SK-N-SH (cell line): ENCODE results near the gene PPP1R37. TPM values are rescaled to one million over a fixed set of nuclear protein-coding genes. Genes with fewer than 3 reads are reported as not detected.

Source experiments
- CTCF ChIA-PET: fragments of 300-600, 350-600 bp; formaldehyde crosslinking; extraction: SDS; loops from one replicate; lab custom pipeline; 2021; lab: Yijun Ruan, JAX
- POLR2A ChIA-PET: fragments of 350-600 bp; sonication (Branson Sonifier 250); formaldehyde crosslinking; extraction: SDS; loops from one replicate; lab custom pipeline; 2020; ENCODE audit warnings: antibody characterized with exemption, inconsistent platforms; lab: Yijun Ruan, JAX
- DNase-seq: peaks from one replicate; pipeline ENCODE4 v3.0.0; 2012
- H2AFZ ChIP-seq: fragments of 200-600 bp; sonication (generic); 2 replicates; pipeline ENCODE4 v1.8.1; 2016; ENCODE audit warnings: antibody characterized with exemption, mild to moderate bottlenecking, low read depth
- H3F3A ChIP-seq: fragments of 200-600 bp; sonication (generic); replicated peaks from 2 replicates; pipeline ENCODE3; 2016; ENCODE audit warnings: antibody characterized with exemption, mild to moderate bottlenecking; ENCODE audit not compliant: insufficient read depth
- H3K27ac ChIP-seq, 2 experiments: fragments of 200-500 bp in 1 of 2; fragments of 200-600 bp in 1 of 2; sonication (Bioruptor generic) in 1 of 2; sonication (generic), shearing (Covaris generic) in 1 of 2; 2 replicates each; pipeline versions ENCODE4 v1.5.1 to v1.6.1; 2014 to 2016; ENCODE audit warnings: low read depth in 2 of 2, inconsistent platforms in 1 of 2, low read length in 1 of 2, mild to moderate bottlenecking in 1 of 2, mixed read lengths in 1 of 2
- H3K27me3 ChIP-seq: fragments of 200-600 bp; sonication (generic), shearing (Covaris generic); 2 replicates; pipeline ENCODE4 v1.6.1; 2016; ENCODE audit warnings: mixed run types; ENCODE audit not compliant: insufficient read depth
- H3K36me3 ChIP-seq, 2 experiments: fragments of 200-500 bp in 1 of 2; fragments of 200-600 bp in 1 of 2; sonication (Bioruptor generic) in 1 of 2; sonication (generic) in 1 of 2; replicated peaks in 1 of 2; 2 replicates each; pipeline versions ENCODE3 to v1.5.1; 2014 to 2016; ENCODE audit warnings: low read length in 1 of 2, mild to moderate bottlenecking in 1 of 2; ENCODE audit not compliant: insufficient read depth in 2 of 2, control insufficient read depth in 1 of 2
- H3K4me1 ChIP-seq, 2 experiments: fragments of 200-500 bp in 1 of 2; fragments of 200-600 bp in 1 of 2; sonication (Bioruptor generic) in 1 of 2; sonication (generic), shearing (Covaris generic) in 1 of 2; 2 replicates each; pipeline versions ENCODE4 v1.5.1 to v1.6.1; 2014 to 2016; ENCODE audit warnings: low read depth in 1 of 2, low read length in 1 of 2, mixed run types in 1 of 2; ENCODE audit not compliant: insufficient read depth in 2 of 2, control insufficient read depth in 1 of 2
- H3K4me2 ChIP-seq: fragments of 200-600 bp; sonication (generic), shearing (Covaris generic); 2 replicates; pipeline ENCODE4 v1.6.1; 2017; ENCODE audit warnings: mixed run types
- H3K4me3 ChIP-seq, 2 experiments: fragments of 200-500 bp in 1 of 2; fragments of 200-600 bp in 1 of 2; sonication (Bioruptor generic) in 1 of 2; sonication (generic), shearing (Covaris generic) in 1 of 2; 2 replicates each; pipeline versions ENCODE4 v1.5.1 to v1.8.1; 2014 to 2016; ENCODE audit warnings: low read depth in 2 of 2, inconsistent platforms in 1 of 2, low read length in 1 of 2, mild to moderate bottlenecking in 1 of 2, mixed read lengths in 1 of 2, moderate library complexity in 1 of 2
- H3K79me2 ChIP-seq: fragments of 200-600 bp; sonication (generic); 2 replicates; pipeline ENCODE4 v1.8.1; 2017; ENCODE audit warnings: mild to moderate bottlenecking; ENCODE audit not compliant: insufficient read depth
- H3K9ac ChIP-seq: fragments of 200-600 bp; sonication (generic); 2 replicates; pipeline ENCODE4 v1.6.1; 2017; ENCODE audit warnings: mixed run types
- H3K9me2 ChIP-seq: fragments of 200-600 bp; sonication (generic); 2 replicates; pipeline ENCODE4 v1.6.1; 2017; ENCODE audit warnings: mixed run types
- H3K9me3 ChIP-seq: fragments of 200-600 bp; sonication (generic); 2 replicates; pipeline ENCODE4 v1.6.1; 2017; ENCODE audit warnings: mixed run types, mild to moderate bottlenecking, moderate library complexity
- H4K20me1 ChIP-seq: fragments of 200-600 bp; sonication (generic); 2 replicates; pipeline ENCODE4 v1.6.1; 2017; ENCODE audit warnings: mild to moderate bottlenecking, mixed run types; ENCODE audit not compliant: insufficient read depth
- CHD2 ChIP-seq: fragments of 150-350 bp; IDR thresholded peaks from 2 replicates; pipeline ENCODE4 v1.6.1; 2018; ENCODE audit warnings: low read length; ENCODE audit not compliant: partially characterized antibody
- CTCF ChIP-seq: fragments of 200-600 bp; sonication (generic); IDR thresholded peaks from 2 replicates; pipeline ENCODE4 v1.6.1; 2017; ENCODE audit warnings: antibody characterized with exemption, mild to moderate bottlenecking, moderate library complexity
- EP300 ChIP-seq, 2 experiments: IDR thresholded peaks; 2 replicates each; pipeline versions ENCODE4 v1.4.0 to v1.6.1; 2012; ENCODE audit warnings: borderline replicate concordance in 1 of 2, low read depth in 1 of 2, low read length in 1 of 2
- FOSL2 ChIP-seq: IDR thresholded peaks from 2 replicates; pipeline ENCODE4 v1.4.0; 2012; ENCODE audit warnings: low read depth, mild to moderate bottlenecking, moderate library complexity, borderline replicate concordance
- FOXJ3 ChIP-seq: sonication (generic); formaldehyde crosslinking; IDR thresholded peaks from 2 replicates; pipeline ENCODE4 v1.5.1; 2020; ENCODE audit warnings: mild to moderate bottlenecking, missing genetic modification reagents
- IRF3 ChIP-seq: fragments of 150-350 bp; IDR thresholded peaks from 2 replicates; pipeline ENCODE4 v1.6.1; 2016; ENCODE audit warnings: mild to moderate bottlenecking, low read depth, low read length
- JUND ChIP-seq: IDR thresholded peaks from 2 replicates; pipeline ENCODE4 v1.4.0; 2012
- MAX ChIP-seq: IDR thresholded peaks from 2 replicates; pipeline ENCODE4 v1.4.0; 2012; ENCODE audit warnings: low read depth
- MXI1 ChIP-seq: IDR thresholded peaks from 2 replicates; pipeline ENCODE4 v1.6.1; 2012; ENCODE audit warnings: mild to moderate bottlenecking, low read depth, low read length, improper control_type of control experiment
- NFIC ChIP-seq: IDR thresholded peaks from 2 replicates; pipeline ENCODE4 v1.4.0; 2012; ENCODE audit warnings: borderline replicate concordance
- NRF1 ChIP-seq: IDR thresholded peaks from 2 replicates; pipeline ENCODE4 v1.6.1; 2012; ENCODE audit warnings: low read depth, mild to moderate bottlenecking, low read length
- POLR2AphosphoS5 ChIP-seq: IDR thresholded peaks from 2 replicates; pipeline ENCODE4 v1.6.1; 2012; ENCODE audit warnings: low read depth, low read length
- RAD21 ChIP-seq: IDR thresholded peaks from 2 replicates; pipeline ENCODE4 v1.6.1; 2012; ENCODE audit warnings: mild to moderate bottlenecking, low read length
- RCOR1 ChIP-seq: fragments of 150-350 bp; IDR thresholded peaks from 2 replicates; pipeline ENCODE4 v1.6.1; 2017; ENCODE audit warnings: antibody characterized with exemption, low read length
- RFX5 ChIP-seq: IDR thresholded peaks from 2 replicates; pipeline ENCODE4 v1.6.1; 2012; ENCODE audit warnings: mild to moderate bottlenecking, improper control_type of control experiment, low read length
- RXRA ChIP-seq: IDR thresholded peaks from 2 replicates; pipeline ENCODE4 v1.4.0; 2012; ENCODE audit warnings: low read depth, mild to moderate bottlenecking, borderline replicate concordance
- SMC3 ChIP-seq: IDR thresholded peaks from 2 replicates; pipeline ENCODE4 v1.6.1; 2012; ENCODE audit warnings: low read depth, low read length, improper control_type of control experiment
- TAF1 ChIP-seq: IDR thresholded peaks from 2 replicates; pipeline ENCODE4 v1.6.1; 2012; ENCODE audit warnings: low read depth, mild to moderate bottlenecking, low read length, moderate library complexity, borderline replicate concordance
- WGBS: methylation state at CpG from one replicate; pipeline ENCODE4 v1.1.6; 2017; ENCODE audit warnings: low lambda C conversion rate; 5-methylcytosine and 5-hydroxymethylcytosine counted together
- polyA plus RNA-seq, 3 experiments: library from polyadenylated mRNA; depleted of rRNA; stranded (reverse); fragments of >200 nt; gene quantifications; 2 replicates each; pipeline ENCODE4 v1.2.3, GENCODE V29; 2012

PPP1R37 gene
- polyA plus RNA-seq, 1 of the 3 experiments (the other 2 are of a cell fraction): 24.4 TPM

- peaks cover 0 to 6% of the 10 kb centered on the region in 2 experiments; a peak in 1 of 4 replicates for H3K4me1 ChIP-seq
- H3K9me2 ChIP-seq: no peaks in the 10 kb centered on the region
- H3K27ac ChIP-seq: no peak overlapping the region
- peaks cover 74% of the 10 kb centered on the region for H3K79me2 ChIP-seq
- H3K4me2 ChIP-seq: no peak overlapping the region
- 60% methylated on average over 12 of the region's 13 CpGs for WGBS
- H4K20me1 ChIP-seq: peaks cover 57% of the 10 kb centered on the region
- H2AFZ ChIP-seq: no peak overlapping the region
- CTCF ChIA-PET: interaction anchor here (0.7 to 1.8 kb wide), 5 partner anchors 8 to 208 kb away, joined by 3 to 7 read pairs (median 3); partner anchors contain the start of gene NKPD1
- POLR2A ChIA-PET: no interaction called here
- no peaks in the 10 kb centered on the region for H3K36me3 ChIP-seq
- no peak overlapping the region for H3K4me3 ChIP-seq
- DNase-seq: no peak
- H3K27me3 ChIP-seq: no peaks in the 10 kb centered on the region
- H3K9me3 ChIP-seq: no peaks in the 10 kb centered on the region
- TF ChIP-seq CHD2: no peak
- TF ChIP-seq EP300 (IDR thresholded peaks at IDR 0.05; ENCODE audit: borderline replicate concordance in 1 of 2, low read depth in 1 of 2, low read length in 1 of 2): no peak
- no peak for TF ChIP-seq MXI1
- TF ChIP-seq CTCF: peak; percentile 34
- no peak for TF ChIP-seq MAX
- no peak for TF ChIP-seq IRF3
- TF ChIP-seq RXRA: no peak
- TF ChIP-seq SMC3: peak; percentile 23
- TF ChIP-seq FOXJ3 (CRISPR knock-in tag): no peak
- TF ChIP-seq FOSL2: peak; percentile 24; the same call in 1 of the 2 replicates
- TF ChIP-seq POLR2AphosphoS5: no peak
- TF ChIP-seq RCOR1: no peak
- 0 out of 2 replicates have a peak, but pooled peaks have one; percentile 17 for TF ChIP-seq RAD21
- no peak for TF ChIP-seq JUND
- no peaks in the 10 kb centered on the region for H3F3A ChIP-seq
- no peak overlapping the region for H3K9ac ChIP-seq
These were observed 38.1 kb downstream of the PPP1R37 start for GRCh38 chr19:45130888-45131615.

- H3K4me2 ChIP-seq: no peak overlapping the region
- CTCF ChIA-PET: no interaction called here
- H3K36me3 ChIP-seq: no peaks in the 10 kb centered on the region
- H2AFZ ChIP-seq: no peak overlapping the region
- peaks cover 43% of the 10 kb centered on the region for H4K20me1 ChIP-seq
- H3F3A ChIP-seq: no peaks in the 10 kb centered on the region
- WGBS: 97% methylated on average over 7 of the region's 8 CpGs
- no peaks in the 10 kb centered on the region for H3K9me2 ChIP-seq
- H3K4me3 ChIP-seq: no peak overlapping the region
- H3K27me3 ChIP-seq: no peaks in the 10 kb centered on the region
- H3K79me2 ChIP-seq: peaks cover 66% of the 10 kb centered on the region; the same call in 1 of the 2 replicates
- no peak for DNase-seq
- H3K9me3 ChIP-seq: no peaks in the 10 kb centered on the region
- peaks cover 0 to 23% of the 10 kb centered on the region in 2 experiments; a peak in 1 of 4 replicates for H3K4me1 ChIP-seq
- no peak overlapping the region for H3K9ac ChIP-seq
- POLR2A ChIA-PET: no interaction called here
- H3K27ac ChIP-seq: no peak overlapping the region
- no peak for TF ChIP-seq CTCF
- no peak for TF ChIP-seq IRF3
- TF ChIP-seq FOSL2: no peak
- no peak for TF ChIP-seq RCOR1
- no peak for TF ChIP-seq NFIC
- TF ChIP-seq RFX5: no peak
- TF ChIP-seq FOXJ3 (CRISPR knock-in tag): no peak
- no peak for TF ChIP-seq NRF1
- TF ChIP-seq TAF1: no peak
- TF ChIP-seq POLR2AphosphoS5: no peak
These were observed 40.7 kb downstream of the PPP1R37 start for GRCh38 chr19:45133661-45134060.
